ENCODE data around the gene RAB39A. TPM values are rescaled to one million over a fixed set of nuclear protein-coding genes. Genes with fewer than 3 reads are reported as not detected.

The RAB39A gene
- total RNA-seq, 2 donors from 2014 or later = 0.20 TPM; not detected in 1

Other genes with a start within 250 kb of the RAB39A start
- gene SLN, start 216.4 kb upstream of the RAB39A start, total RNA-seq = not detected
- gene SLC35F2, start 69.7 kb upstream of the RAB39A start, total RNA-seq = 1 to 10 TPM; 7.3 to 9.1 TPM
- gene CUL5, start 80.5 kb downstream of the RAB39A start, total RNA-seq = 10 to 100 TPM; 37.8 to 59.9 TPM
- 10 to 100 TPM; 19.1 to 21.1 TPM for gene ACAT1, start 193.1 kb downstream of the RAB39A start, total RNA-seq

Measured in T-helper 17 cell (primary cell).